ENCODE measurements around the gene PLXNC1. TPM values are rescaled to one million over a fixed set of nuclear protein-coding genes. Genes with fewer than 3 reads are reported as not detected.

PLXNC1 gene
- total and polyA plus RNA-seq, 2 experiments from 2014 or later: 2.9 to 4.1 TPM

GRCh38 chr12:94207467-94207848 lies 59.1 kb downstream of the PLXNC1 start:
- no peak overlapping the region for H3K4me3 ChIP-seq
- no peaks in the 10 kb centered on the region for H3K27me3 ChIP-seq
- no peaks in the 10 kb centered on the region for H3K9me3 ChIP-seq (ENCODE audit: low read depth)
- no peak for TF ChIP-seq CTCF (IDR thresholded peaks at IDR 0.05; ENCODE audit: low read depth, low read length)
- H3K4me1 ChIP-seq (ENCODE audit: low read depth): peaks cover 21% of the 10 kb centered on the region
- no peaks in the 10 kb centered on the region for H3K36me3 ChIP-seq
- no peak for DNase-seq (ENCODE audit: low read depth in 1 of 2, low spot score in 1 of 2)
- H3K27ac ChIP-seq: no peak overlapping the region

GRCh38 chr12:94207849-94208621 lies 59.7 kb downstream of the PLXNC1 start:
- Histone ChIP-seq H3K9me3 (ENCODE audit: low read depth) (no peaks in the 10 kb centered on the region), H3K4me3 (no peak overlapping the region), H3K27ac (no peak overlapping the region), H3K36me3 (no peaks in the 10 kb centered on the region), H3K27me3 (no peaks in the 10 kb centered on the region), H3K4me1 (ENCODE audit: low read depth) (peaks cover 21% of the 10 kb centered on the region)
- DNase-seq (ENCODE audit: low read depth in 1 of 2, low spot score in 1 of 2): peak in 1 of 2 donors; percentile 66
- no peak for TF ChIP-seq CTCF (IDR thresholded peaks at IDR 0.05; ENCODE audit: low read depth, low read length)

- Histone ChIP-seq H3K27ac (no peak overlapping the region), H3K9me3 (ENCODE audit: low read depth) (no peaks in the 10 kb centered on the region), H3K27me3 (no peaks in the 10 kb centered on the region), H3K4me3 (no peak overlapping the region), H3K36me3 (no peaks in the 10 kb centered on the region), H3K4me1 (ENCODE audit: low read depth) (peaks cover 21% of the 10 kb centered on the region)
- DNase-seq (ENCODE audit: low read depth in 1 of 2, low spot score in 1 of 2): no peak
- no peak for TF ChIP-seq CTCF (IDR thresholded peaks at IDR 0.05; ENCODE audit: low read depth, low read length)
Measured at GRCh38 chr12:94208622-94208966, 60.2 kb downstream of the PLXNC1 start.

- Histone ChIP-seq H3K9me3 (ENCODE audit: low read depth) (no peaks in the 10 kb centered on the region), H3K27me3 (no peaks in the 10 kb centered on the region), H3K27ac (no peak overlapping the region), H3K4me1 (ENCODE audit: low read depth) (peaks cover 17% of the 10 kb centered on the region), H3K36me3 (no peaks in the 10 kb centered on the region), H3K4me3 (no peak overlapping the region)
- TF ChIP-seq CTCF (IDR thresholded peaks at IDR 0.05; ENCODE audit: low read depth, low read length): no peak
- DNase-seq (ENCODE audit: low read depth in 1 of 2, low spot score in 1 of 2): no peak
Measured at GRCh38 chr12:94209240-94209639, 60.9 kb downstream of the PLXNC1 start.

- peak in 1 of 2 donors; percentile 36 for DNase-seq (ENCODE audit: low read depth in 1 of 2, low spot score in 1 of 2)
- TF ChIP-seq CTCF (IDR thresholded peaks at IDR 0.05; ENCODE audit: low read depth, low read length): no peak
- H3K36me3 ChIP-seq: no peaks in the 10 kb centered on the region
Measured at GRCh38 chr12:94211021-94211420, 62.6 kb downstream of the PLXNC1 start.

More at GRCh38 chr12:94211021-94211420, 62.6 kb downstream of the PLXNC1 start:
- Histone ChIP-seq H3K4me3 (no peak overlapping the region), H3K27ac (no peak overlapping the region), H3K9me3 (ENCODE audit: low read depth) (no peaks in the 10 kb centered on the region), H3K27me3 (no peaks in the 10 kb centered on the region), H3K4me1 (ENCODE audit: low read depth) (peaks cover 6% of the 10 kb centered on the region)

All from cardiac muscle cell (in vitro differentiated cells and primary cell).